Kidney glomerular epithelial cell (primary cell): ENCODE results near the gene RNF166.

Experiments
- DNase-seq: peaks from one replicate; lab custom pipeline; 2025; lab: John Stamatoyannopoulos, UW

RNF166 gene

GRCh38 chr16:88706229-88706964 is at the start of gene RNF166, which contains the start of gene CTU2:
TSS of gene RNF166 (minus strand) at chr16:88706408. CDS start at chr16:88706325, 83 bp downstream.
TSS of gene CTU2 (plus strand) at chr16:88706503. CDS start at chr16:88706531, 28 bp downstream.
- DNase-seq: peak; percentile 55

- peak; percentile 15 for DNase-seq
Observed at GRCh38 chr16:88754912-88755744, 48.9 kb upstream of the RNF166 start.

GRCh38 chr16:88754109-88754911 is 48.1 kb upstream of the RNF166 start:
- no peak for DNase-seq

GRCh38 chr16:88753602-88754001 is 47.4 kb upstream of the RNF166 start:
- no peak for DNase-seq

- no peak for DNase-seq
Observed at GRCh38 chr16:88753191-88753590, 47.0 kb upstream of the RNF166 start.

GRCh38 chr16:88752386-88753002 is 46.3 kb upstream of the RNF166 start:
- DNase-seq: no peak

GRCh38 chr16:88750854-88751253 is 44.6 kb upstream of the RNF166 start:
- no peak for DNase-seq

- no peak for DNase-seq
Observed at GRCh38 chr16:88749358-88749757, 43.1 kb upstream of the RNF166 start.

- DNase-seq: no peak
Observed at GRCh38 chr16:88748364-88748763, 42.2 kb upstream of the RNF166 start.

- DNase-seq: no peak
Observed at GRCh38 chr16:88747588-88748301, 41.5 kb upstream of the RNF166 start.

GRCh38 chr16:88746506-88746905 is 40.3 kb upstream of the RNF166 start:
- no peak for DNase-seq

- no peak for DNase-seq
Observed at GRCh38 chr16:88744577-88745521, 38.6 kb upstream of the RNF166 start.

GRCh38 chr16:88743693-88744576 is 37.7 kb upstream of the RNF166 start:
- peak; percentile 4 for DNase-seq

- DNase-seq: no peak
Observed at GRCh38 chr16:88742896-88743605, 36.8 kb upstream of the RNF166 start.

- no peak for DNase-seq
Observed at GRCh38 chr16:88741368-88741767, 35.2 kb upstream of the RNF166 start.

GRCh38 chr16:88740727-88741055 is 34.5 kb upstream of the RNF166 start:
- DNase-seq: no peak

- DNase-seq: no peak
Observed at GRCh38 chr16:88739977-88740726, 33.9 kb upstream of the RNF166 start.
